NB4 (cell line): Measurements from ENCODE around the gene MRTFA.
"Not testable (repeated sequence)": the region's sequence is repeated elsewhere in the genome, so short reads cannot be mapped to it uniquely, and the experiment has no call there.

ENCODE experiments used
- DNase-seq: peaks from one replicate; pipeline ENCODE4 v3.0.0; 2010; ENCODE audit warnings: low read depth
- H3K4me3 ChIP-seq: one replicate; pipeline ENCODE4 v1.5.1; 2011; ENCODE audit warnings: mild to moderate bottlenecking, low read depth, low read length, moderate library complexity
- CTCF ChIP-seq: IDR thresholded peaks from one replicate; pipeline ENCODE4 v1.5.1; 2012; ENCODE audit warnings: low read depth, low read length
- MAX ChIP-seq: IDR thresholded peaks from 2 replicates; pipeline ENCODE4 v1.6.1; 2011; ENCODE audit warnings: low read depth, low read length
- MYC ChIP-seq: IDR thresholded peaks from 2 replicates; pipeline ENCODE4 v1.6.1; 2011; ENCODE audit warnings: low read depth, low read length
- POLR2A ChIP-seq: IDR thresholded peaks from 2 replicates; pipeline ENCODE4 v1.6.1; 2011; ENCODE audit warnings: mild to moderate bottlenecking; ENCODE audit not compliant: insufficient read length; ENCODE audit errors: extremely low read depth

Gene MRTFA

GRCh38 chr22:40626851-40627250 lies 9.7 kb downstream of the MRTFA start:
- H3K4me3 ChIP-seq: no peak overlapping the region
- TF ChIP-seq MAX: no peak
- TF ChIP-seq CTCF: no peak
- TF ChIP-seq POLR2A: no peak
- TF ChIP-seq MYC: no peak
- DNase-seq: no peak

- DNase-seq, H3K4me3 ChIP-seq: not testable (repeated sequence)
Measured at GRCh38 chr22:40625794-40626193, 10.7 kb downstream of the MRTFA start.

- not testable (repeated sequence) for DNase-seq, H3K4me3 ChIP-seq
Measured at GRCh38 chr22:40625281-40625680, 11.2 kb downstream of the MRTFA start.

GRCh38 chr22:40624770-40625169 lies 11.7 kb downstream of the MRTFA start:
- TF ChIP-seq POLR2A (no peak), CTCF (no peak), MAX (no peak), MYC (no peak)
- DNase-seq: no peak
- H3K4me3 ChIP-seq: no peak overlapping the region

- peak; percentile 32 for DNase-seq
- H3K4me3 ChIP-seq: no peak overlapping the region
- TF ChIP-seq POLR2A (no peak), CTCF (no peak), MYC (no peak), MAX (no peak)
Measured at GRCh38 chr22:40621309-40622151, 15.0 kb downstream of the MRTFA start.

GRCh38 chr22:40620464-40621046 lies 16.0 kb downstream of the MRTFA start:
- peak; percentile 20 for DNase-seq
- H3K4me3 ChIP-seq: no peak overlapping the region
- no peak for TF ChIP-seq POLR2A
- TF ChIP-seq MAX: no peak
- no peak for TF ChIP-seq MYC
- TF ChIP-seq CTCF: no peak

- TF ChIP-seq CTCF (no peak), POLR2A (no peak), MAX (no peak), MYC (no peak)
- DNase-seq: no peak
- H3K4me3 ChIP-seq: no peak overlapping the region
Measured at GRCh38 chr22:40618400-40618799, 18.1 kb downstream of the MRTFA start.
